Measurements from ENCODE around the gene KEAP1. TPM values are rescaled to one million over a fixed set of nuclear protein-coding genes. Genes with fewer than 3 reads are reported as not detected.

KEAP1 gene
- total and polyA plus RNA-seq, 2 donors (not counting 3 experiments of a cell fraction or from before 2014, with no cell fraction given) = 81.4 to 91.1 TPM

DNA sequence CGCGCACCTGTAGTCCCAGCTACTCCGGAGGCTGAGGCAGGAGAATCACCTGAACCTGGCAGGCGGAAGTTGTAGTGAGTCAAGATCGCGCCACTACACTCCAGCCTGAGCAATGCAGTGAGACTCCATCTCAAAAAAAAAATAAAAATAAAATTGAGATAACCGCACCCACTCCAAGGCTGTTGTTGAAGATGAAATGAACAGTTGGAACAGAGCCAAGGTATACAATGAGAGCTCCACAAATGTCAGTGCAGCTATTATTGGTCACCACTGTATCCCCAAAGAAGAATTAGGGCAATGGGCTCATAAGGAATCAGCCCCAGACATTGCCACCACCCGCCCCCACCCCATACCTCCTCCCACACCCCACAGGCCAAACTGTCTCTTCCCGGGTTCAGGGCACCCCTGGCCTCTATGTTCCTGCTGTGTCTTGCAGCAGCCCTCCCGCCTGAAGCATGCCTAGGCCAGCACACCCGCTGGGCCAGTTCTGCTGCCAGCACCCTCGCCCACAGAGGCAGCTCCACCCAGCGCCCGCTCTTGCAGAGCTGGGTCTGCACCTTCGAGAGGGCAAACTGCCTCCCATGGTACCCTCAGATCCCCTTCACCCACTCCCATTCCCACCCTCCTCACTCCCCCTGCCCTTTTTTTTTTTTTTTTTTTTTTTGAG lies 17.6 kb upstream of the KEAP1 start:
- intact Hi-C loops (cut with micrococcal nuclease) (no loop called here), dilution Hi-C loops (cut with MboI; ENCODE audit: extremely low pct_ligation_motif_present, low sequenced_read_pairs) (no loop called here)
- Histone ChIP-seq H3K27ac (ENCODE audit: insufficient read depth, low read depth, low read length) (no peak overlapping the region), H3K79me2 (ENCODE audit: control insufficient read depth, insufficient read depth, low read length) (no peaks in the 10 kb centered on the region), H3K36me3 (ENCODE audit: control insufficient read depth in 2 of 2, extremely low read depth in 1 of 2, insufficient read depth in 2 of 2, low read length in 2 of 2) (no peaks in the 10 kb centered on the region), H4K20me1 (replicated peaks; ENCODE audit: control insufficient read depth, extremely low read depth, insufficient read depth, low read length) (no peaks in the 10 kb centered on the region), H3K4me3 (replicated peaks in 1 of 3; ENCODE audit: insufficient read depth in 1 of 3, low read depth in 1 of 3, low read length in 3 of 3) (no peak overlapping the region), H3K4me1 (ENCODE audit: control insufficient read depth, extremely low read depth, insufficient read depth, low read length) (peaks cover 2% of the 10 kb centered on the region), H3K4me2 (ENCODE audit: insufficient read depth, low read length) (no peak overlapping the region), H3K9me3 (replicated peaks; ENCODE audit: control insufficient read depth, insufficient read depth, low read length) (no peaks in the 10 kb centered on the region), H3K9ac (replicated peaks; ENCODE audit: extremely low read depth, insufficient read depth, low read length) (no peak overlapping the region), H3K27me3 (ENCODE audit: control insufficient read depth in 2 of 2, insufficient read depth in 2 of 2, low read length in 2 of 2) (peaks cover 29 to 40% of the 10 kb centered on the region in 2 experiments), H2AFZ (ENCODE audit: low read depth, low read length) (no peak overlapping the region), H3K9me1 (replicated peaks; ENCODE audit: control insufficient read depth, extremely low read depth, insufficient read depth, low read length) (no peaks in the 10 kb centered on the region)
- FAIRE-seq (no peak), DNase-seq (ENCODE audit: low read depth, low spot score) (no peak)
- ChIA-PET POLR2A (no interaction called here), CTCF (interaction anchor here (1.0 to 2.2 kb wide), 4 partner anchors 15 to 179 kb away, joined by 3 to 6 read pairs (median 4); no protein-coding TSS in a partner anchor)
- no TSS peak for BruUV-seq (replicated peaks)
- no peak for TF ChIP-seq FOS (IDR thresholded peaks at IDR 0.05; ENCODE audit: borderline replicate concordance, insufficient read depth, low read length)
- TF ChIP-seq MYC (IDR thresholded peaks at IDR 0.05; ENCODE audit: low read depth, low read length) = no peak
- TF ChIP-seq POLR2A (IDR thresholded peaks at IDR 0.05; ENCODE audit: low read depth, low read length) = no peak
- TF ChIP-seq, protein P1, sequence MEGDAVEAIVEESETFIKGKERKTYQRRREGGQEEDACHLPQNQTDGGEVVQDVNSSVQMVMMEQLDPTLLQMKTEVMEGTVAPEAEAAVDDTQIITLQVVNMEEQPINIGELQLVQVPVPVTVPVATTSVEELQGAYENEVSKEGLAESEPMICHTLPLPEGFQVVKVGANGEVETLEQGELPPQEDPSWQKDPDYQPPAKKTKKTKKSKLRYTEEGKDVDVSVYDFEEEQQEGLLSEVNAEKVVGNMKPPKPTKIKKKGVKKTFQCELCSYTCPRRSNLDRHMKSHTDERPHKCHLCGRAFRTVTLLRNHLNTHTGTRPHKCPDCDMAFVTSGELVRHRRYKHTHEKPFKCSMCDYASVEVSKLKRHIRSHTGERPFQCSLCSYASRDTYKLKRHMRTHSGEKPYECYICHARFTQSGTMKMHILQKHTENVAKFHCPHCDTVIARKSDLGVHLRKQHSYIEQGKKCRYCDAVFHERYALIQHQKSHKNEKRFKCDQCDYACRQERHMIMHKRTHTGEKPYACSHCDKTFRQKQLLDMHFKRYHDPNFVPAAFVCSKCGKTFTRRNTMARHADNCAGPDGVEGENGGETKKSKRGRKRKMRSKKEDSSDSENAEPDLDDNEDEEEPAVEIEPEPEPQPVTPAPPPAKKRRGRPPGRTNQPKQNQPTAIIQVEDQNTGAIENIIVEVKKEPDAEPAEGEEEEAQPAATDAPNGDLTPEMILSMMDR (IDR thresholded peaks at IDR 0.05; ENCODE audit: extremely low read depth in 1 of 2, insufficient read depth in 1 of 2, low read depth in 1 of 2, low read length in 2 of 2) = no peak
- no peak for TF ChIP-seq EZH2 (IDR thresholded peaks at IDR 0.05; ENCODE audit: borderline replicate concordance, low read depth, low read length, severe bottlenecking)
- TF ChIP-seq POLR2AphosphoS5 (IDR thresholded peaks at IDR 0.05; ENCODE audit: insufficient read depth, low read depth, low read length) = no peak
- TF ChIP-seq, protein P2, sequence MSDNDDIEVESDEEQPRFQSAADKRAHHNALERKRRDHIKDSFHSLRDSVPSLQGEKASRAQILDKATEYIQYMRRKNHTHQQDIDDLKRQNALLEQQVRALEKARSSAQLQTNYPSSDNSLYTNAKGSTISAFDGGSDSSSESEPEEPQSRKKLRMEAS (IDR thresholded peaks at IDR 0.05; ENCODE audit: insufficient read depth, insufficient read length) = no peak
- TF ChIP-seq GATA2 (IDR thresholded peaks at IDR 0.05; ENCODE audit: insufficient read depth, insufficient read length, low read depth, low read length) = no peak
- no peak for TF ChIP-seq JUN (IDR thresholded peaks at IDR 0.05; ENCODE audit: borderline replicate concordance, insufficient read depth, insufficient read length, low read depth)

All from endothelial cell of umbilical vein (primary cell).